Central memory CD4-positive, alpha-beta T cell (primary cell): ENCODE results near the gene CAMK1.

Experiments used
- DNase-seq: peaks from one replicate; pipeline ENCODE4 v3.0.0; 2022

Gene CAMK1

DNA sequence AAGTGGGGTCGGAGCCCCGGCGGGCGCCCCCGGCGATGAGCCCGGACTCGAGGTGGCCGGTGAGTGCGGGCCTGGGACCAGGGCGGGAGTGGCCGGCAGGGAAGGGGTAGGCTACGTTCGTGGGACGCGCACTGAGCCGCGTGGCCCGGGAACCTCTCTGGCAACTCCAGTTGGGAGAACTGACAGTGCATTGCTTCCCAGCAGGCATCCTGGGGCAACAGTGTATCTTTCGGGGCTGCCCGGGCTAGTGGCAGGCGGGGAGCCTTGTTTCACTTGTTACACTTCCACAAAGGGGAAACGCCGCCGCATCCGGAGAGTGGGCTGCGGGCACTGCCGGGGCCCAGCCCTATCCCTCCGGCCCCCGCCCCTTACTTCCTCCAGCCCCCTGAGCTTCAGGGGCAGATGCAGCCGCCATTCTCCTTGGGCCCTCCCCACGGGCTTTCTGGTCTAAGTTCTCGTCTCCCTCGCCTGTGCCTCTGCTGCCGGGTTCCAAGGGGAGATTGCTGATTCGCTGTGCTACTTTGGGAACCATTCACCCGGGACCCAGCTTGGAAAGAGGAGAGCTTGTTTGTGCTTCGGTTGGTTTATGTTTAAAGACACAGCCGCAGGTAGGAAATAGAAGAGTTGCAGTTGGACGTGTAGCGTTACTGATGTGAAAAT, 37.5 kb downstream of the CAMK1 start:
- DNase-seq, result peak; percentile 29

DNA sequence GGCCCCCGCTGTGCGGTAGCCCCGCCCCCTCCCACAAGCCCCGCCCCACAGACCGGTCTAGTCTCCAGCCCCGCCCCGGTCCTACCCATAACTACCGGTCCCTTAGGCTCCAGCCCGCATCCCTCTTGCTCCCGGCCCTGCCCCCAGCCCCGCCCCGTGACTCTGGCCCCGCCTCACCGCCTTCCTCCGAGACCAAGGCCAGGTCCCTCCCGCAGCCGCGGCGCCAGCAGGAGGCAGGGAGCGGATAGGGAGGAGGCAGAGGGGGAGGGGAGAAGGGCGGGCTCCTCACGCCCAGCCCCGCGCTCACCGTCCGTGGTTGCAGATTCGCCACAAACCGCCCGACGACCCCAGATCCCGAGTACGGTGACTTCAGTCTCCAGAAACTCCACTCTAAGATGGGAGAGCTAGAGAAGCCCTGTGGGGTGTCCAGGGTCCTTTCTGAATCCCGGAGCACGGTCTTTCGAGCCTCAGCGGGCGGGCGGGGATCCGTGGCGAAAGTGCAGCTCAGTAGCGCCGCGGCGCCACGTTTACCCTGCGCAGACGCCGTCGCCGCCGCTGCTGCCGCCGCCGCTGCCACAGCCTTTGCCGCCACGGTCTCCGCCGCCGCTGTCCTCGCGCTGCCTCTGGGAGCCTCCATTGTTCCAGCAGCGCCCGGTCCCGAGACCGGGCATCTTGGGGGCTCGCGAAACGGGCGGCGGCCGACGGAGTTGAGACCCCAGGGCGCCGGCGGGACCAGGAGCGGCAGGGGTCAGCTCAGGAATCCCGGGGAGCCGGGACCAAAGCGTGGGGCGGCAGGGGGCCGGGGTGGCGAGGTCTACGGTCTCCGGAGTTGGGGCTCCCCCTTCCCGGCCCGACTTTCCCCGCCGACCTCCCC, 38.3 kb downstream of the CAMK1 start, which contains the start of gene BRPF1:
Gene BRPF1, plus strand, starts transcription at position 530 of the 874 bp plus-strand sequence. CDS start 2,406 bp downstream, outside the sequence.
- peak; percentile 98 for DNase-seq

DNA sequence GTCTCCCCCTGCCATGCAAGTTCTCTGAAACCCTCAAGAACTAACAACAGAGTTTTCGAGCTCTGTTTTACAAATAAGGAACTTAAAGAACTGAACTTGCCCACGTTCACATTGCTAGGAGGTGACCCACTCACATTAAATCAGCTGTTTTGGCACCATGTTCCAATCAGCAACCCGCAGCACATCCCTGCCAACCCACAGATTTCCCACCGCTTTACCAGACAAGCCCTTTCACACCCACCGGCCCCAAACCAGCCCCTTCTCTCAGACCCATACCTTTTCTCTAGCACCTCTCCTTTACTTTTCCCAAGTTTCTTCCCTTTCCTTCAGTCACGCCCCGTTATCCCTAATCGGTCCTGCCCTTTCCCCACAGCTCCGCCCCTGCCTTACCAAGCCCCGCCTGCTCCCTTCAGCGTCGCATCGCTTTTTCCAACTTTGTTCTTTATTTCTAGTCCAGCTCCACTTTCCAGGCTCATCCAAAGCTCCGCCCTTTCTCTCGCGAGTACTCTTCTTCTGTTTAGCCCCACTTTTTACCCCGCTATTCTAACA, 39.0 kb downstream of the CAMK1 start:
- DNase-seq, result no peak

DNA sequence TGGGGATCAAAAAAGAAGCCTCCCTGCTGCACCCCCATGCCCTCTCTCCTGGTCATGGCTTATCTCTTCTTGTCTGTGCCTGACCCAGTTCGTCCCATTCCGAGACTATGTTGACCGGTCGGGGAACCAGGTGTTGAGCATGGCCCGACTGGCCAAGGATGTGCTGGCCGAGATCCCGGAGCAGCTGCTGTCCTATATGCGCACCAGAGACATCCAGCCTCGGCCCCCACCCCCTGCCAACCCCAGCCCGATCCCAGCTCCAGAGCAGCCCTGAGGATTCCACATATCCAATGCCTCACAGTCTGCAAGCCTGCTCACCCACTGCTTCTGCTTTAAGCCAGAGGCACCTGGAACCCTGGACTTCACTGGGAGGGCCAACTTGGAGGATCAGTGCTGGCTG, 40.3 kb downstream of the CAMK1 start:
- DNase-seq, result no peak

DNA sequence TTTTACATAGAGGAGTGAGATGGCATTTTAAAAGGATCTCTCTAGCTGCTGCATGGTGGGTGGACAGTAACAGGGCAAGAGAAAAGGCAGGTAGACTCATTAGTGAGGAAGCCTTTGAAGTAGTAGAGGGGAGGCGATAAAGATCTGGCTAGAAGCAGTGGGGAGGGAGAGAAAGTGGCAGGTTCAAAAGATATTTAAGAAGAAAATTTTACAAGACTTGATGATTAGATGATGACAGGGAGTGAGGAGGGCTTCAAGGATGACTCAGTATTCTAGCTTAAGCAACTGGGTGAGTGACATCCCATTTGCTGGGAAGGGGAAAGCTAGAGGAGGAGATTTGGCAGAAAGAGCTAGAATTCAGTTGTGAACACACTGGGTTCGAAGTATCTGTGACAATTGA, 42.0 kb downstream of the CAMK1 start:
- DNase-seq, result no peak

DNA sequence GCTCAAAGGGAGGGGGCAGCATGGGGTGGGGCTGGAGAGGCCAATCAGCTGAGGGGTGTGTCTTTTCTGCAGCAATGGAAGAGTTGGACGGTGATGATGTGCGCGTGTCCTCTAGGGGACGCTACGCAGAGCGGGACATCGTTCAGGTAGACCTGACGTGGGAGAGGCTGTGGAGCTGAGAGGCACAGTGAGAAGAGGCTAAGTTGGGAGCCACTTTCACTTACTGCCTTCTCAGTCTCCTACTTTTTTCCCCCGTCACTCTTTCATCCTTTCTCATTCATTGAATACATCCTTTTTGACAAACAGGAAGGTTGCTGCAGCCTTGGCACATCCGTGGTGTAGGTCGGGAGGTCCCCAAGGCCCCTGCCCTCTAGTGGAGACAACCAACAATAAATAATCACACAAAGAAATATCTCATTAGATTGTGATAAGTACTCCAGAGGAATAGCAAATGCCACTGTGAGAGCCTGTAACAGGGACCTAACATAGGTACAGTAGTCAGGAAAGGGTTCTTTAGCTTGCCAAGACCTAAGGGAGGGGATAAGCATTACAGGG, 42.6 kb downstream of the CAMK1 start:
- peak; percentile 66 for DNase-seq

DNA sequence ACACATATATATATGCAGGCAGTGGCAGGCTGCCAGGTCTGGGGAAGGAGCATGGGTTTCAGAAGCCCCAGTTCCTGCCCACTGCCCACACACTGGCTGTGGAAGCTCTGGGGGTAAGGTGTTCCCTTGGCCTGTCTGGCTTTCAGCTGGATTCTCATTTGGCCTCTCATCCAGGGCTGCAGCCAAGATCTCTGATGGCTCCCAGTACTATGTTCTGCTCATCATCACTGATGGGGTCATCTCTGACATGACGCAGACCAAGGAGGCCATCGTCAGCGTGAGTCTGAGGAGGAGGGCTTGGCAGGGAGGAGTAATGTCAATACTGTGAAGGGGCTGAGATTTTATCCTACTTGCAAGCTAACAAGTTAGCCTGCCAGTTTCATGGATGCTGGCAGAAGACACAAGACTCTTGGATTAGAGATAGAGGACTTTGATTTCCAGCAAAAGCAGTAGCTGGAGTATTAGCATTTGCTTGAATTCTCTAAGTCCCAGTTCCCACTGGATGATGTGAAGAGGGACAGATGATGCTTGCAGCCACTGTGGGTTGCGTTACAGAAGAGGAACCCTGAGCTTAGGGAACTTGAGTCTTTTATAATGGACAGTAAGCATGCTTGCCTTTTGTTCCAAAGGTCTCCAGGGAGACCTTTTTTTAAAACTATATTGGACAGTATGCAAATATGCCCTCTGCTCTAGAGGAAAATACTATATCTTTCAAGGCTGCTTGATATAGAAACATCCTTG, 43.8 kb downstream of the CAMK1 start:
- DNase-seq, result no peak

DNA sequence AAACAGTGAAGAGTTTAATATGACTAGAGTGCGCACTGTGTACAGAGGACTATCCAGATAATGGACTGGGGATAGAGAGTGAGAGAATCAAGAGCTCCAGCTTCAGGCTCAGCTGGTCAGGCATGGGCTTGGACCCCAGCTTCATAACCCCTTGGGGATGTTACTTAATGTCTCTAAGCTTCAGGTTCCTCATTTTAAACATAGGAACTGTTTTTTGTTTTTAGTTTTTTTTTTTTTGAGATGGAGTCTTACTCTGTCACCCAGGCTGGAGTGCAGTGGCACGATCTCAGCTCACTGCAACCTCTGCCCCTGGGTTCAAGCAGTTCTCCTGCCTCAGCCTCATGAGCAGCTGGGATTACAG, 48.1 kb downstream of the CAMK1 start:
- no peak for DNase-seq

DNA sequence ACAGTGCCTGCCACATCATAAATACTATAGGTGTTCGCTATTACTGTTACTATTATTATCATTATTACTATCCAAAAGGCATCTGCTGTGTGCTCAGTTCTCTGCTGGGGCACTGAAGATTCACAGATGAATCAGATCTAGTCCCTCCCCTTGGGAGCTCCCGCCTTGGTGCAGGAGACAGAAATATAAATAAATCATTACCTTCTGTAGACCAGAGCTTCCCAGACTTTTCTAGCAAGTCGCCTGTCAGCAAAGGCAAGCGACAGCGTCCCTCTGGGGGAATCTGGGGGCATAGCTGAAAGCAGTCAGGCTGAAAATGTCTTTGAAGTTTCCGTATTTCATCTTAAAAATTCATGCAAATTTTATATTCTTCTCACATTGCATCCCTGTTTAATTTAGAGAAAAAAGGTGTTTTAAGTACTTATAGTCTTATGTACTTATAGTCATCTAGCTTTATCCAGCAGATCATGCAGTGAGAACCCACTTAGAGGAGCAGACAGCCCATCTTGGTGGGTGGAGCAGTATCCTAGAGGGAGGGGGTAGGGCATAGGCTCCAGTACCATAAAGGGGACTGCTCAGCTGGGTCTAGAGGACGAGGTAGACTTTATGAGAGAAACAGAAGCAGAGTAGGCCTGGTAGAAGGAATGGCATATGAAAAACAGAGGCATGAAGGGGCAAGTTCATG, 48.6 kb downstream of the CAMK1 start:
- no peak for DNase-seq

DNA sequence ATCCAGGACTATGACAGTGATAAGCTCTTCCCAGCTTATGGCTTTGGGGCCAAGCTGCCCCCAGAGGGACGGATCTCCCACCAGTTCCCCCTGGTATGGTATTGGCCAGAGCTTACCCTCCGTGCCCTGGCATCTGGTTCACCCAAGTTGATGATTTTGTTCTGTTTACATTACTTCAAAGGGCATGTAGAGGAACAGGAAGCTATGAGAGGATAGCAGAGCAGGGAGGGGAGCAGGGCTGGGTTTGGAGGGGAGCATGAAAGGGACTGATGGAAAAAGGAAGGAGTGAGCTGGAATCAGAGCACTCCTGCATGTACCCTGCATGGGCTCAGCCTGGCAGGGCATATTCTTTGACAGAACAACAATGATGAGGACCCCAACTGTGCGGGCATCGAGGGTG, 51.6 kb downstream of the CAMK1 start:
- no peak for DNase-seq

DNA sequence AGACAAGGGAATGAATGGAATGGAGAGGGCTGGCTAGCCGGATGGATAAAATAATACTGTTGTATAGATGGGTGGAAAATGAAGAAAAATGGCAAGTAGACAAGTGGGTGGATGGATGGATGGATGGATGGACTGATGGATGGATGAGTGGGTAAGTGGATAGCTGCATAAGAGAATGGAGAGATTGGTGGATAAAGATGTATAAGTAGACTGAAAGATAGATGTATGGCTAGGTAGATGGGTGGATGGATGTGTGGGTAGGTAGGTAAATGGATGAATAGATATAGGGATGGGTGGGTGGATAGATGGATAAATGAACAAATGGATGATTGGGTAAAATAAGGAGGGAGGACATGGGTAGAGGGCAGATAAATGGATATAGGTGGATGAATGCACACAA, 52.2 kb downstream of the CAMK1 start:
- DNase-seq, result no peak

DNA sequence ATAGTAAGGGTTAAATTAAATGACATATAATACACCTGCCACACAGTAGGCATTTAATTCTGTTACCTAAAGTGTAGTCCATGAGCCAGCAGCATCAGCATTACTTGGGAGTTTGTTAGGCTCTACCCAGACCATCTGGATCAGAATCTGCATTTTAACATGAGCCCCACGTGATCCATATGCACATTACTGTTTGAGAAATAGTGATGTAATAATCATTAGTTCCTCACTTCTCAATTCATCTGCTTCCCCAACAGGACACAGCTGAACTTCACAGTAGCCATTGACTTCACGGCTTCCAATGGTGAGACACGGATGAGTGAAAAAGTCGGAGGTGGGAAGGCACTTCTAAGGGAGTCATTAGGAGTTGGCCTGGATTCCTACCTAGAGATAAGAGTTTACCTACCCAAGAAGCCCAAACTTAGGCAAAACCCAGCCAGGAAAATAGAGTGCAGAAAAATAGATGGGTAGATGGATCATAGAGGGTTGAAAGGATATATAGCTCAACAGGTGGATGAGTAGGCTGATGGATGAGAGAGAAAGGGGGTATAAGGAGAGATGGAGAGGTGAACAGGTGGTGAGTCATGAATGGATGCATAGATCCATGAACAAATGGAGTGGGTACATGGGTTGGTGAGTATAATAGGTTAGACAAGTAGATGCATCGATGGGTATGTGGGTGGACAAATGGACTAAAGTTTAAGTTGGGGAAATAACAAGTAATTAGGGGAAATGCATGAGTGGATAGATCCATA, 52.8 kb downstream of the CAMK1 start:
- no peak for DNase-seq

DNA sequence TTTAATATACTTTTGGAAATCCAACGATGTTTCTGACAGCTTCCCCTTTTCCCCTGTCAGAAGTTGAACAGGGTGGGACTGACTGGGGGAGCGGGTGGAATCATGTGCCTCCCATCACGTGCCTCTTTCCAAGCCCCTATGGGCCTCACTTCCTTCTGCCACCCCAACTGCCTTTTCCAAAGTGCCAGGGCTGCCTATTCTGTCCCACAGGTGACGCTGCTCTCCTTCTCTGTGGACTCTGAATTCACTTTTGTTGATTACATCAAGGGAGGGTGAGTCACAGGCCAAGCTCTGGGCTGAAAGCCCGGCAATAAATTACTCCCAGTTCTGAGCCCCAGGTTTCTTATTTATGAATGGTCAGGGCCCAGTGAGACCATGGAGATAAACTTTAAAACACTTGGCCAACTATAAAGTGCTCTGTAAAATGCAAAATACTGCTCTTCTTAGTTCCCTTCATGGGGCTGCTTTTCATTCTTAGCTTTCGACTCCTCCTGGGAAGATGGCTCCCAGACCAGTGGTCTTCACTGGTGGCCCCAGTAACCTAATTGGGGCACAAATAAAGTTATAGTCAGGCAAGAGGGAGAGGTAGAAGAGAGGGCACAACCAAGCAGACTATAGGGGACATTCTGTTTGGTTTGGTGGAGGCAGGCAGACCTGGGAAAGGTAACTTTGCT, 53.8 kb downstream of the CAMK1 start:
- DNase-seq, result no peak

DNA sequence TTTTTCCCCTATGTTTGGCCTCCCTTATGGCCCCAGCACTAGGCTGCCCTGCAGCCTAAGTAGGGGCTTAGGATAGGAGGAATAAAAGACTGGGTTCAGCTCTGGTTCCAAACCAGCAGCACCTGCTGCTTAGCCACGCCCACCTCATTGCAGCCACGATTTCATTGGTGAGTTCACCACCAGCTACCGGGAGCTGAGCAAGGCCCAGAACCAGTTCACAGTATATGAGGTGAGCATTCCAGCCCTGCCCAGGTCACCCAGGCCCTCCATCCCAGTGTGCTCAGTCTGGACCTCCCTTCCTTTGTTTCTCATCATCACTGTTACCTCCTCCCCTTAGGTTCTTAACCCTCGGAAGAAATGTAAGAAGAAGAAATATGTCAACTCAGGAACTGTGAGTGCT, 54.6 kb downstream of the CAMK1 start:
- DNase-seq, result no peak

DNA sequence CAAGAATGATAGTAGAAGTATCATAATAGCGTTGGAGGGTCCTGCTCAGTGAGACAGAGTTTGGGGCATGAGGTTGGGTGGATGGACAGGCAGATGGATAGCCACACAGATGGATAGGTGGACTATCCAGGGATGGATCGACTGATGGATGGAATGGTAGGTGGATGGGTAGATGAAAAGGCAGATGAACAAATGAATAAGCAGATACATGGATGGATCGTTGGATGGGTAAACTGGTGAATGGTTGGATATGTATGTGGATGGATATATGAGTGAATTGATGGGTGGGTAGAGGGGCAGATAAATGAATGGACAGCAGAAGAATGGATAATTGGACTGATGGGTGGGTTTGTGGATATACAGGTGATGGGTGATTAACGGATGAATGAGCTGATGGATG, 56.6 kb downstream of the CAMK1 start:
- no peak for DNase-seq

DNA sequence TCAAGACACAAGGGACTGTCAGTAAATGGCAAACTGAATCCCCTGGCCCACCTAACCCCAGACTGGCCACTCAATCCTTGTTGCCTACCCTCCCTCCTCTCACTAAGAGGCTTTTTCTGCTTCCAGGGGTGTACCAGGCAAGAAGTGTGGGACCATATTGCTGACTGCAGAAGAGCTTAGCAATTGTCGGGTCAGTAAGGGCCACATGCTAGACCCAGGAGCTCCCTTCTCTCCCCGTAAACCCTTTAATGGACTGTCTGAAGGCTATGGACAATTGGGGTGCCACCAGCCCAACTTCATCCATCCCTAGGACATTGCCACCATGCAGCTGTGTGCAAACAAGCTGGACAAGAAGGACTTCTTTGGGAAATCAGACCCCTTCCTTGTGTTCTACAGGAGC, 57.3 kb downstream of the CAMK1 start:
- DNase-seq, result no peak

DNA sequence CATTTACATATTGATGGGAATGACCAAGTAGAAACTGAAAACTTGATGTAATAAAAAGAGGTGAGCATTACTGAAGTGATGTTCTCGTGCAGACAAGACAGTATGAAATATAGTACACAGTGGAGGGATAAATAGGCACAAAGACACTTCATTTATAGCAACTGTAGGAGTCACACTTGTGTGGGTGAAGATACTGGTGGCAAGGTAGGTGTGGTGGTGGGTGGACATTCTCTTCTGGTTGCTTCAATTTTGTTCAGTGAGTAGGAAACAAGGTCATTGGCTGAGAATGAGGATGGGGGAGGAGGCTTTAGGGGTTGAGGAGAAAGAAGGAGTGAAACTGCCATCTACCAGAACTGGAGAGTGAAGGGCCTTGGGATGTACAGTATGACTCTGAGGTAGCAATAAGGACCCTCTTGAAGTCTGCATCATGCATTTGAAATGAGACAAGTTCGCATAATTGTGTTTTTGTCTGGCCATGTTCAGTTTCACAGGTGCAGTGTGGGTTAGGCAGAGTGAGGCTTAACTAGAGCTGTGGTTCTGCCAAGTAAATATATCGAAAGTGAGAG, 59.5 kb downstream of the CAMK1 start:
- no peak for DNase-seq
